ENCODE data around the gene KCNG2.

- no peak for TF ChIP-seq CTCF (IDR thresholded peaks at IDR 0.05)
- TF ChIP-seq EZH2 (IDR thresholded peaks at IDR 0.05) = no peak
Measured at GRCh38 chr18:79804130-79804787, 6.5 kb downstream of the KCNG2 start.

Measured in neural progenitor cell (in vitro differentiated cells).